IPS-18c (cell line): ENCODE measurements around the gene PTPRN2.
A peak's percentile ranks its signal among the peaks of the same experiment; 100 is the strongest.
"Not testable (repeated sequence)": the region's sequence is repeated elsewhere in the genome, so short reads cannot be mapped to it uniquely, and the experiment has no call there.

ENCODE experiments used
- H3K4me3 ChIP-seq: 2 replicates; pipeline ENCODE4 v1.7.0; 2013; ENCODE audit warnings: low read depth, mild to moderate bottlenecking, low read length, moderate library complexity; ENCODE audit not compliant: insufficient read depth
- H3K9me3 ChIP-seq: one replicate; pipeline ENCODE4 v1.6.1; 2013; ENCODE audit warnings: mild to moderate bottlenecking, low read length, moderate library complexity; ENCODE audit not compliant: control insufficient read depth, insufficient read depth

PTPRN2 gene

DNA sequence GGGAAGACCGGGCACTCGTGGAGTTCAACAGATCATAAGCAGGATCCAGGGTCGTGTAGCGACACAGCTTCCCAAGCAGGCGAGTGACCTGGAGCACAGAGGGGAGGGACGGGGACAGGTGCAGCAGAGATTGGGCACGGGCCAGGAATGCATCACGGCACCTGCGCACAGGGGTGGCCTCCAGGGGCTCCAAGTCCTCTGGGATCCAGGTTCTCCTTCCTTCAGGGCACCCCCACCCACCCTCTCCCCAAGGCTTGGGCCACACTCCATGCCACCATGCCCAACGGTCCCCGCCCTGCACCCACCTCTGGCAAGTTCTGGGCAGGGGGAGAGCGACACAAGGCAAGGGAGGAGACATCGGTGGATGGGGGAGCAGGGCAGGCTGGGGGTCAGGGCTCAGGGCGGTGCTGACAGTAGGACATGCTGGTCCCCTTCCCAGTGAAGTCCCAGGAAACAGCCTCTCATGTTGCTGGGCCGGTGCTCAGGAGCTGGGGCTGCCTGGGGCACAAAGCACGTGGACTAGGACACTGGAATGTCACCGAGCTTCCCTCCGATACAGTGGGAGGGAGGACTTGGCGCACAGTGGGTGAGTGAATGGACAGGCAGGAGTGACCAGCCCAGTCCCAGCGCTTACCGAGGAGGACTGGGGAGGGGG lies 597.3 kb downstream of the PTPRN2 start:
- Histone ChIP-seq H3K4me3 (no peak overlapping the region), H3K9me3 (peaks cover 50% of the 10 kb centered on the region)

DNA sequence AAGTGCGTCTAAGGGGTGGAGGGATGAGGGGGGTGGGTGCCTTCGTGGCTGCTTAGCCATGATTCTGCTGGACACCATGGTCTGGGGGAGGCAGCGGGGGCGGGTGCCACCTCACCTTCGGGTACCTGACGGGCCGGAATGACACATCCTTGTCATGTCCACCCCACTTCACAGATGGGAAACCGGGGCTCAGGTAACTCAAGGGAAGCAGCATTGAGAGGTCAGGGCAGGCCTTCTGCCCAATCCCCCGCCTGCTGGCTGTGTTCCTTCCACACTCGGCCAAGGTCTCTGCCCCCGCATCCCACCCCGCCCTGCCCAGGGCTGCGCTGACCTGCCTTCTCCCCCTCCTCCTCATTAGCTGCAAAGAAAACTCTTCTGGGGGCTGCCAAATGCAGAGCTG lies 598.0 kb downstream of the PTPRN2 start:
- Histone ChIP-seq H3K4me3 (no peak overlapping the region; the same call in 1 of the 2 replicates), H3K9me3 (peaks cover 54% of the 10 kb centered on the region)

DNA sequence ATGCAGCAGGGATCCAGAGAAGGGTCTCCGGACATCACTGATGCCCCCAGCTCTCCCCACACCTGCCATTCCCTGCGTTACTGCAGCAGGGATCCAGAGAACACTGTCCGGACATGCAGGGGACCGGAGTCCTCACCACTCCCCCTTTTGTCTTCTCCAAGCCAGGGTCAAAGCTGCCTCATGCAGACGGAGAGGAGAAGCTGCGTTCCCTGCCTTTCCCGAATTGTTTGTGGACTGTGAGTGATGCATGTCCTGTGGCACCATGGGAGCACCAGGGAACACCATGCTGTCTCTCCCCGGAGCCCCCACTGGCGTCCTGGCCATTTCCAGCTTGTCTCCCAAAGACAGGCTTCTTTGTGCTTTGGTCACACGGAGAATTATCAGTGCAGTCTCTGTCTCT lies 599.7 kb downstream of the PTPRN2 start:
- Histone ChIP-seq H3K9me3 (peaks cover 56% of the 10 kb centered on the region), H3K4me3 (no peak overlapping the region; the same call in 1 of the 2 replicates)

DNA sequence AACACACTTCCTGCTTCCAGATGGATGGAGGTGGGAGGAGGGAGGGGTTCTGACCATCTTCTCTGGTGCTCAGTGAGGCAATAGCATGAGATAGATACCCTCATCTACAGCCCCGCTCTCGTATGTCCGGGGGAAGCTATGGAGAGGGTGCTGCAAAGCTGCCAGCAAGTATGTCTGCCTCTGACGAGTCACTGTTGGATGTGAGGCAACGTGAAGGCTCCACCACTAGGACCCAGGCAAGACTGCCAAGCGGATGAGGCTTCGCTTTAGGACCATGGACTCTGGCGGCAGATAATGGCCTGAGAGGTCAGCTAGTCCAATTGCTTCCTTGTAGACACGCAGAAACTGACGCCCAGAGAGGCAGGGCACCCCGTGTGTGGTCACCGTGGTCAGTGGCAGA lies 601.6 kb downstream of the PTPRN2 start:
- Histone ChIP-seq H3K9me3 (peaks cover 47% of the 10 kb centered on the region), H3K4me3 (peak overlapping the region; percentile 15; the same call in 1 of the 2 replicates)

DNA sequence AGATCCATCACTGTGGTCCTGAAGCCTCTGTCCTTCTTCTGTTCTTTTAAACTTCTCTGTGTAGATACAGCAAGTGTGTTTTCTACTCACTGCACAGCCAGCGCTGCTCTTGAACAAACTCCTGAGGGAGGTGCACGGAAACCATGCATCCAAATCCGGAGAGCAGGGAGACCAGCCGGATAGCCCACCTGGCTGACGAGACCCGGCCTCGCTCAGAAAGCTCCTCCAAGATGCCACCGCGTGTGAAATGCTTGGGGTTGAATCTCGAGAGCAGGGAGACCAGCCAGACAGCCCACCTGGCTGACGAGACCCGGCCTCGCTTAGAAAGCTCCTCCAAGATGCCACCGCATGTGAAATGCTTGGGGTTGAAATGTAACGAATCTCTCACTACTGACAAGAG lies 602.0 kb downstream of the PTPRN2 start:
- peaks cover 48% of the 10 kb centered on the region for H3K9me3 ChIP-seq
- H3K4me3 ChIP-seq, result no peak overlapping the region

DNA sequence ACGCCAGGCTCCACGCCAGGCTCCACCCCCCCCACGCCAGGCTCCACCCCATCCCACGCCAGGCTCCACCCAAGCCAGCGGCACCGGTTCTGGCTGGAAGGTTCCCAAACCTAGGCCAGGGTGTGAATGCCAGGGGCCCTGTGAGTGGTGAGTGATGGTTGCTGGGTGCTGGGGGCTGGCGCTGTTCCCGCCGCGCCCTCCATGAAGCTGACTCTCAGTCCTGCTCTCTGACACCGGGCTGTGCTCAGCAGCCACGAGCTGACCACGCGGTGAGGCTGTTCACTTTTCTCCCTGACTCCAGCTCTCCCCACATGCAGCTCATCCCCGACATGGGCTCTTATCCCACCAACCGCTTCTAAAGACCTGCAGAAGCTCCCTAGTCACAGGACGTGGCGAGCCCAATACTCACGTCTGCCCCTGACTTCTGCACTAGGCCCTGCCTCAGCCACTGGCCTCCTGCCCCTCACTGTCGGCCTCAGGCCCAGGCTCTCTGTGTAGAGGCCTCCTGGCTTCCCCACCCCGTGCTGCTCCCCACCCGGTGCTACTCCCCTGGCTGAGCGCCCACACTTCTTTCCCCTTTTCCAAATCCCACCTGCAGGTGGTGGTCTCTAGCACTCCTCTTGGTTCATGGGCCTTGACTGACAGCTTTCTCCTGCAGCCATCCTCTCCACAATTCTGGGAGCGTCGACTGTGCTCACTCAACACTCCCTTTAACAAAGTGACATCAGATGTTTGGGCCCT lies 603.0 kb downstream of the PTPRN2 start:
- Histone ChIP-seq H3K4me3 (no peak overlapping the region), H3K9me3 (peaks cover 52% of the 10 kb centered on the region)

DNA sequence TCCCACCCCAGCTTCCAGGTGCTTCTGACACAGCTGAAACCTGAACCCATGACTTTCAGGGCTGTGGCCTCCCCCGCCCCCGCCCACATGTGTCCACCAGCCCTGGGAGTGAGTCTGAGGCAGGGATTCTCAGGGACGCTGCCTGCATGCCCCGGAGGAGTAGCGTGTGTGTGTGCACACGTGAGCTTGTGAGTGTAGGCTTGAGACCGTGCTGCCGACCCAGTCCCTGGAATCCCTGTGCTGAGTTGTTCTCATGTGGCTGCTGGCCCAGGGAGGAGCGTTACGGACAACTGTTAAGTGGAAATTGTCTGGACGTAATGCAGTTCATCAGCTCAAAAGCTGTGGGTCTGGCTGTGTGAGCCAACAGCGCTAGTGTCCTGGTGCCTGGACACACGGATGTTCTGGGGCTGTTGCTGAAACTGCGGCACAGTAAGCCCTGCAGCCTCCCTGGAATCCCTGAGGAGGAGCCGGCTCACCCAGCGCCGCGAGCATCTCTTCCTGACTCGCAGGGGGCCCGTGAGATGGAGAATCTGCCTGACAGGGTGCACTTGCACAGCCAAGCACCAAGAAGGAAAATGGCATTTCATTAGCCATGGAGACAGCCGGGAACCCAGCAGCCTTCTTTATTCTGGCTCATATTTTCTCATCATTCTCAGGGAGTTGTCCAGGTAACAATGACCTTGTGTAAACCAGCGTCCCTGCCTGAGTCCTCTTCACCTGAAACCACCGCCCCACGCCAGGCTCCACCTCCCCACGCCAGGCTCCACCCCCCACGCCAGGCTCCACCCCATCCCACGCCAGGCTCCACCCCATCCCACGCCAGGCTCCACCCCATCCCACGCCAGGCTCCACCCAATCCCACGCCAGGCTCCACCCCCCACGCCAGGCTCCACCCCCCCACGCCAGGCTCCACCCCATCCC lies 603.9 kb downstream of the PTPRN2 start:
- peak overlapping the region; percentile 20; the same call in 1 of the 2 replicates for H3K4me3 ChIP-seq
- H3K9me3 ChIP-seq, result peaks cover 52% of the 10 kb centered on the region

DNA sequence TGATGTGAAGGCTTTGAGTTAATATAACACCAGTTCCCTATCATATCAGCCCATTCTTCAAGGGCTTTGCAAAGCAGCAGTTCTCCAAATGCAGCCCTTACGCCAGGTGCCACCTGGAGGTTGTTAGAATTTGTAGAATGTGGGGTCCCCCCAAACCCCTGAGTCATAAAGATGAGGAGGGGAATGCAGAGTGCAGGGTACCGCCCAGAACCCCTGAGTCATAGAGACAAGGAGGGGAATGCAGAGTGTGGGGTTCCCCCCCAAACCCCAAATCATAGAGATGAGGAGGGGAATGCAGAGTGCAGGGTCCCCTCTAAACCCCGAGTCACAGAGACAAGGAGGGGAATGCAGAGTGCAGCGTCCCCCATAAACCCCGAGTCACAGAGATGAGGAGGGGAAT lies 605.8 kb downstream of the PTPRN2 start:
- Histone ChIP-seq H3K9me3 (peaks cover 52% of the 10 kb centered on the region), H3K4me3 (no peak overlapping the region; the same call in 1 of the 2 replicates)

DNA sequence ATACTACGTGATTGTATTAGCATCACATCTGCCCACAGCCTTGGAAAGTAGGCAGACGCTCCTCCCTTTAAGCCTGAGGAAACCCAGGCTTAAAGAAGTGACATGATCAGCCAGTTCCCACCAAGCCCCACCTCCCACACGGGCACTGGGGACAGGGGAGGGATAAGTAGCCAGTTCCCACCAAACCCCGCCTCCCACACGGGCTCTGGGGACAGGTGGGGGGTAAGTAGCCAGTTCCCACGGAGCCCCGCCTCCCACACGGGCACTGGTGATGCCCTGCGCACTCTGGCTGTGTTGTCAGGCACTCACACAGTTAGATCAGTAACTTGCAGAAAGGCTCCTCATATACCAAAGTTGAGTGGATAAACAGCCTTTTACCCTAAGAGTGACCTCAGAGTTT lies 606.8 kb downstream of the PTPRN2 start:
- Histone ChIP-seq H3K9me3 (peaks cover 45% of the 10 kb centered on the region), H3K4me3 (no peak overlapping the region)

DNA sequence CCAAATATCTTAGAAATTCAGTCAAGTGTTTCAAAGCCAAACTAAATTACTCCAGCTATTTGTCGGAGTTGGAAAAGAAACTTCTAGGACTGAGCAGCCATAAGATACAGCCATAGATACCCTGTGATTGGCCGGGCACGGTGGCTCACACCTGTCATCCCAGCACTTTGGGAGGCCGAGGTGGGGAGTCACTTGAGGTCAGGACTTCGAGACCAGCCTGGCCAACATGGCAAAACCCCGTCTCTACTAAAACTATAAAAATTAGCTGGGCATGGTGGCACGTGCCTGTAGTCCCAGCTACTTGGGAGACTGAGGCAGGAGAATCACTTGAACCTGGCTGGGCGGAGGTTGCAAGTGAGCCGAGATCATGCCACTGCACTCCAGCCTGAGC lies 607.3 kb downstream of the PTPRN2 start:
- not testable (repeated sequence) for H3K4me3 ChIP-seq
- H3K9me3 ChIP-seq, result peaks cover 43% of the 10 kb centered on the region

DNA sequence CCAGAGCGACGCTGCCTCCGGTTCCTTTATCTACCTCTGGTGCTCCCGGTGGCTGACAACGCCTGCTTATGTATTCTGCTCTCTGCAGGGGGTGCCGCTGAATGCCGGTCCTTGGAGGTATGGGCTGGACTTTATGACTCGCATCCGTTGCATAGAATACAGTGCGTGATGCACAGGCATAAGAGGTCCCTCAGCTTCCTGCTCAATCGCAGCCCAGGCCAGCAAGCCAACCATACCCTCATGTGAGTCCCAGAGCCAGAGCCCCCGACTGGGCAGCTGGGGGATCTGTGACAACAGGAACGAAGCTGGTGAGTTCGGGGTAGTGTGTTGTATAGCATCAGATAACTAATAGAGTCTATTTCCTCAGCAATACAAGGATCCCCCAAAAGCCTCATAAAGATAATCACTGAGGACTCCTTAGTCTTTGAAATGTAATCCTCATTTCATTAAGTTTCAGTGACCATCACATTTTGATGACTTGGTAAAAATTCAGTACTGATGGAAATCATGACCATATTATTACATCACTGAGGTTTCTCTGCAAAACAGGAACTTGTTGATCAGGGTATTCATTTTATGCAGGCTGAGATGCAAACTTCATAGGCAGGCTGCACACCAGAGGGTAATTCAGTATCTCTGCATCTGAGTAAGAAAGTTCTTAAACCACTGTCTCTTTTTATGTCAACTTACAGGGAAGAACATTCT lies 607.8 kb downstream of the PTPRN2 start:
- H3K9me3 ChIP-seq, result peaks cover 41% of the 10 kb centered on the region

DNA sequence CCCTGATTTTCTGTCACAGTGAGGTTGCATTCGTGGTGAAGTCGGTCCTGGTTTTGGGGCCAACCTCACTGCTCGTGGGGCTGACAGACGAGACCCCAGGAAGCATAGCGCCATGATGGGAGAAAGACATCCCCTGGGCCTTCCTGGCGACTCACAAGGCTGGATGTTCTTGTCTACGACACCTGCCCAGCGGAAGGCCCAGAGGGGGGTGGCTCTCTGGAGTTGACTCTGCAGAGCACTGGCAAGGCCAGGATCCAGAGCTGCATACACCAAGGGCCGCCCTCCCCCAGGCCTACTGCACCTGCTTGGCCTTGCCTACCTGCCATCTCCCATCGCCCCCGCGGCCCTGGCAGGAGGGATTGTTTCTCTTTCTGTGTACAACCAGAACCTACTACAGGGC lies 608.9 kb downstream of the PTPRN2 start:
- Histone ChIP-seq H3K9me3 (peaks cover 37% of the 10 kb centered on the region), H3K4me3 (no peak overlapping the region)

More for the DNA sequence above, 607.8 kb downstream of the PTPRN2 start:
- no peak overlapping the region for H3K4me3 ChIP-seq

DNA sequence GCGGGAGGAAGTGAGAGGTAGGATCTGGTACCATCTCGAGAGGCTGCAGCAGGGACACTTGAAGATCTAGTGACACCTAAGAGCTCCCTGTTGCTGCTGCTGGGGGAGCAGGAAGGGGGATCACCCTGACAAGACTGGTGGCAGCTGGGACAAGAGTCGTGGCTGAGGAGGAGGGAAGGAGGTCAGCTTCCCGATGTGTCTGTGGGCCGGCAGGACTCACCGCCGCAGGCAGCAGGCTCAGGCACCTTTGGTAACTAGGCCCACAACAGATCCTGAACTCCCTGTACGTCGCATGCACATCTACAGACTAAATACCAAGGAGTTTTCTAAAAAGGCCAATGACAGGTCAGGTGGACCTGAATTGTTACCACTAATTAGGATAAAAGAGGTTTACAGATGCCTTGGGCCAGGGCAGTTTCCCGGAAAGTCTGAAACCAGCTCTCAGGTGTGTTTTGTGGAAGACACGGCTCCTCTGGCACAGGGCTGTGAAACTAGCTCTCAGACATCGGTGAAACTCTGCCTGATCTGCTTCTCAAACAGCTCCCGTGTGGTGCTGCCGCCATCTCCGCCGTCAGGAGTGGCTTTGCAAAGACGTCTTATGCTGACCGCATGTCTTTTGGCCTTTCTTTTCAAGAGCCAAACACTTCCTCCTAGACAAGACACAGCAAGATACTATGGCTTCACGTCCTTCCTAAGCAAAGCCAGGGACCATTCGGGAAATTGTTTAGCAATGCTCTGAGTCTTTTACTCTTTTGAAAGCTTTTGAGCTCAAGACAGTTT lies 609.7 kb downstream of the PTPRN2 start:
- H3K4me3 ChIP-seq, result no peak overlapping the region
- peaks cover 37% of the 10 kb centered on the region for H3K9me3 ChIP-seq

DNA sequence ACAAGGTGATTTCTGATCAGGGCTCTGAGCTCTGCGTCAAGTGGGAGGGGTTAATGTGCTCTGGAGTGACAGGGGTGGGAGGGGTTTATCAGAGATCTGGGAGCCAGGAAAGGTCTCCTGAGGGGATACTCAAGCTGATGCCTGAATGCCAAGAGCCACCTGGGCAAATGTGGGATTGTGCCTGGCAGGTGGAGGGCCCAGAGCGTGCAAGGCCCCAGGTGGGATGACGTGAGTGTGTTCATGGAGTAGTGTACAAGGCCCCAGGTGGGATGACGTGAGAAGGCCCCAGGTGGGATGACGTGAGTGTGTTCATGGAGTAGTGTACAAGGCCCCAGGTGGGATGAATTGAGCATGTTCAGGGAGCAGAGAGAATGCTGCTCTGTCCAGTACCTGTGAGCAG lies 610.3 kb downstream of the PTPRN2 start:
- Histone ChIP-seq H3K4me3 (no peak overlapping the region), H3K9me3 (peaks cover 39% of the 10 kb centered on the region)

DNA sequence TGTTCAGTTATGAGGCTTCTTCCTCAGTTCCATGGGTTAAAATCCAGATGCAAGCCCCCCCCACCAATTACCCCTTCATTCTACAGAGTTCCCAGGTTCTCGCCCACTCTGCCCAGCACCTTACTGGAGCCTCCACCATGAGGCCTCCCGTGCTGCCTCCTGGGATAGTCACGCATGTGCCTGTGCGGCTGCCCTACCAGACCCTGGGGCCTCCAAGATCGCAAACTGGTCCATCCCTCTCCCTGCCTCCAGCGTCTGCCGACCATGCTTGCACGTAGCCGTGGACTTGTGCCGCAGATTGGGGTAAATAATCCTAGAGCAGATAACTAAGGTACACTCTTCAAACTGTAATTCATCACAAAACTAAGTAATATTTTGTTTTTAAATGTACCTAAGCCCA lies 611.2 kb downstream of the PTPRN2 start:
- peaks cover 41% of the 10 kb centered on the region for H3K9me3 ChIP-seq
- H3K4me3 ChIP-seq, result no peak overlapping the region
